Activated T-cell treated with anti-CD3 and anti-CD28 coated beads for 48 hours (primary cell): ENCODE results near the gene KPNA3.
"Not testable (repeated sequence)": the region's sequence is repeated elsewhere in the genome, so short reads cannot be mapped to it uniquely, and the experiment has no call there.

ENCODE experiments used
- DNase-seq: peaks from one replicate; pipeline ENCODE4 v3.0.0-alpha.2; 2020; ENCODE audit warnings: low read depth

Gene KPNA3

GRCh38 chr13:49746111-49746510 is 46.4 kb downstream of the KPNA3 start:
- no peak for DNase-seq

- DNase-seq: no peak
These were observed 51.6 kb downstream of the KPNA3 start for GRCh38 chr13:49740870-49741269.

- no peak for DNase-seq
These were observed 52.8 kb downstream of the KPNA3 start for GRCh38 chr13:49739498-49740187.

DNA sequence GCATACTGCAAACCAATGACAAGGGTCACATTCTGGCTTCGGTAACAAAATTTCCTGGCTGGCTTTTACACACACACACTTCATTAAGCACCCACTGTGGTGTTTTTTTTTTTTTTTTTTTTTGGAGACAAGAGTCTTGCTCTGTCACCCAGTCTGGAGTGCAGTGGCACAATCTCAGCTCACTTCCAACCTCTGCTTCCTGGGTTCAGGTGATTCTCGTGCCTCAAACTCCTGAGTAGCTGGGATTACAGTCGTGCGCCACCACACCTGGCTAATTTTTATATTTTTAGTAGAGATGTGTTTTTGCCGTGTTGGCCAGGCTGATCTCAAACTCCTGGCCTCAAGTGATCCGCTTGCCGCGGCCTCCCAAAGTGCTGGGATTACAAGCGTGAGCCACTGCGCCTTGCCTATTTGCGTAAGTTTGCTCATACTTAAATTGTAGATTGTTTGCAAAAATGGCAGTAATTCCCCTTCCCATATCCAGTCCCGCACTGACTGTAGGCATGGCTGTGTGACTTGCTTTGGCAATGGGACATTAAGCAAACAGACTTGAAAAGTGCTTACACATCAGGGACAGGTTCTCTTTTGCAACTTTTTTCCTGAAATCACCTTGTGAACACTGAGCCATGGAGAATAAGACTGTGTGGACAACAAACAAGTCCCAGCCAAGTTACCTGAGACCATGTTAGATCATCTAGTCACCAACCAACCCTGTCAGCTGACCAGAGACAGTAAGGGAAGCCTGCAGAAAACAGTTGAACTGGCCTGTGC is 59.1 kb downstream of the KPNA3 start:
- no peak for DNase-seq

- no peak for DNase-seq
These were observed 60.7 kb downstream of the KPNA3 start for GRCh38 chr13:49731766-49732165.

DNA sequence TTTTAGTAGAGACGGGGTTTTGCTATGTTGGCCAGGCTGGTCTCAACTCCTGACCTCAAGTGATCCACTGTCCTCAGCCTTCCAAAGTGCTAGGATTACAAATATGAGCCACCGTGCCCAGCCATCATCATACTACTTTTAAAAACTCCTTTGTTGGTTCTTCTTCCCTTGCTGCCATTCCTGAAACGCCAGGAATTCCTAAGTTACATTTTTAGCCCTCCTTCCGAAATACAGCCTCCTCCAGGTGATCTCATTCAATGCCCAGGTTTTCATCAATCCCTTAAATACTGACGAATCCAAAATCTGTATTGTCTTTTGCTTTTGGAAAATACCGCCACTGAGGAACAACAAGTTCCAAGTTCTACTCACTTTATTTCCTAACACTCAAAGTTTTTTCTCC is 75.9 kb downstream of the KPNA3 start:
- DNase-seq: no peak

DNA sequence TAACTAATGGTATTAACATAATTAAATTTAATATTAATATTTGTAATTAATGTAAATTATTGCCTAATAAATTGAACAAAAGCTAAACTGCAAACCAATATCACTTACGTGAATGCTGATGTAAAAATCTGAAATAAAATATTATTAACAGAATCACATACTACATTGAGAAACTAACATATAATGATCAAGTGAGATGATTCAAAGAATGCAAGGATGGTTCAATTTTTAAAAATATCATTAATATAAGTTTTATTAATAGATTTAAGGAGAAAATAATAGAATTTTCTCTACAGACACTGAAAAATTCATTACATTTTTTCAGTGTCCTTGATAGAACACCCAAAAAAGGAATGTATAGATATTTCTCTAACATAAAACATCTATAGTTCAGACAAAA is 77.7 kb downstream of the KPNA3 start:
- DNase-seq: no peak

GRCh38 chr13:49711218-49711863 is 81.1 kb downstream of the KPNA3 start:
- no peak for DNase-seq

DNA sequence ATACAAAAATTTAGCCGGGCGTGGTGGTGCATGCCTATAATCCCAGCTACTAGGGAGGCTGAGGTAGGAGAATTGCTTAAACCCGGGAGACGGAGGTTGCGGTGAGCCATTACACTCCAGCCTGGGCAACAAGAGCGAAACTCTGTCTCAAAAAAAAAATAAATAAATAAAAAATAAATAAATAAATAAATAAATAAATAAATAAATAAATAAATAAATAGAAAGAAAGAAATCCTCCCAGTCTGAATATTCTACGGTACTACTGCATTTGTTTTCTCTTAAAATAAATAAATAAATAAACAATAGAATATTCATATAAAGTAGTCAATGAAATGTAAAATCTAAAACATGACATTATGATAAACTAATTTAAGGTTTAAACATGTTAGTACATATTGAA is 88.2 kb downstream of the KPNA3 start:
- not testable (repeated sequence) for DNase-seq

- DNase-seq: no peak
These were observed 91.0 kb downstream of the KPNA3 start for GRCh38 chr13:49701491-49701890.

- DNase-seq: no peak
These were observed 95.0 kb downstream of the KPNA3 start for GRCh38 chr13:49697468-49697867.

GRCh38 chr13:49694446-49694845 is 98.0 kb downstream of the KPNA3 start:
- DNase-seq: no peak

DNA sequence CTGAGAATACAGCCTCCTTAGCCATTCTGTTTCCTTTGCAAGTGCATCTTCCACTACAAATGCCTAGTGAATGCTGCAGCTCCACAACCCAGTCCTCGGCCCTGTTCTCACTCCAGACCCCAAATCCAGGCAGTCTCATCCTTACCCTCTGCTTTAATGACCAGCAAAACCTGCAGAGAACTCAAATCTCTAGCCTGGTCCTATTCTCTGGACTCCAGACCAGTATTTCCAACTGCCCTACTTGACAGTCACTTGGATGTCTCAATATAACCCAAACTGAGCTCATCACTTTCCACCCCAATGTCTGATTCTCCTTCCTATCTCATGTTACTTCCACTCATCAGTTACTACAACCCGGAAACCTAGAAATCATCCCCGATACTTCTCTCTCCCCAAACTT is 98.6 kb downstream of the KPNA3 start:
- no peak for DNase-seq

GRCh38 chr13:49693191-49693733 is 99.2 kb downstream of the KPNA3 start:
- no peak for DNase-seq

DNA sequence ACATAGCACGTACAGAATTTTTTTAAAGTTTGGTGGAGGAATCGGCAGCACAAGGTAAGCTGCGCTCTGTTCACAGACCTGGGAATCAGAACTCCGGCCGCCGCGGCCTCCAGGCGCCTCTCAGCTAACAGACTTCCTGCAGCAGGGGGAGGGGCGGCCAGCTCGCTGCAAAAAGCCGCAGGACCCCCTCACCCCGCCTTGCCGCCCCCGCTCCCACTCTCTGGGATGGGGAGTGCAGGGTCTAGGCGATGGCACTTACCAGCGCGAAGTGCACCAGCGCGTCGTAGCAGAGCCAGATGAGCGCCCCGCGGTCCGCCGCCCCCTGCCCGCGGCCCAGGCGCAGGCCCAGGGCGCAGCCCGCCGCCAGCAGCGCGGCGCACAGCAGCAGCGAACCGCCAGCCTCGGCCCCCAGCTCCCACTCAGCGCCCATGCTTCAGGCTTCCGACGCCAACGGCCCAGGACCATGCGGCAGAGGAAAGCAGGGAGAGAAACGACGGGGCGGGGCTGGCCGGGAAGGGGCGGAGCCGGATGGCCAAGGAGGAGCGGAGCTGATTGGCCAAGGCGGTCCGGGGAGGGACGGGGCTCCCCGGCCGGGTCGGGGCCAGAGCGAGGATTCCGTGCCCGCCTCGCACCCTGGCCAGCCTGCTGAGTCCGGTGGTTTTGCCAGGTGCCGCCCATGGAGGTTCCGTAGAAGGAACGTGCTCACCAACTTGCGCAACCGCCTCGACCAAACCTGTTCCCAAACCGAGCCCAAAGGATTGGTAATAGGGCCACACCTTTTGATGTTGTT is 101.3 kb downstream of the KPNA3 start, which contains the start of gene EBPL:
Gene EBPL (minus strand): TSS at position 492 of the 790 bp plus-strand sequence. CDS start 62 bp downstream, at position 430.
- DNase-seq: peak; percentile 91

- DNase-seq: no peak
These were observed 102.1 kb downstream of the KPNA3 start for GRCh38 chr13:49690133-49690994.

GRCh38 chr13:49683489-49683888 is 109.0 kb downstream of the KPNA3 start:
- no peak for DNase-seq

DNA sequence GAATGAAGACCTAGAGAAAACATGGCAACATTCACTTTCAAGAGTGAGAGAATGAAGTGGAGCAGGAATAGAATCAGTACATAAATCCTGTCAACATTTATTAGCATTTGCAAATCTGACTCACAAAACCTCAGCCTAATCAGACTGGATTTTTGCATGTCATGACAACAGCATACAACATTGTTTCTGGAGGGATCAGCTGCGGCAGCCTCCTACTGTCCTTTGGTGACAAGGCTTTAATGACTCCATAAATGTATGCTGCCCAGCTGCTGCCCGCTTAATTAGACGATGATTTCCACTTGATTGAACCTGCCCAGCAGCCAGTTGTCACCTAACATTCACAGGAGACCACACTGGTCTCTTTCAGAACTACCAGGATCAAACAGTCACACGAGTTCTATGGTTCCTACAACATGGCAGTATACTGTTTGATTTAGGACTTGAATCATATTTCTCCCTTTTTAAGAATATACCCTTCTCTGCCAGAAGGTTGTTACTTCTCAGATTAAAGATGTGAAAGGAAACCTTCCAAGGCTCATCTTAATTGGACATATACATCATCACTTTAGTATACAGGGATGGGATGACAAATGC is 110.5 kb downstream of the KPNA3 start:
- DNase-seq: no peak

GRCh38 chr13:49679246-49679645 is 113.2 kb downstream of the KPNA3 start:
- DNase-seq: no peak

- no peak for DNase-seq
These were observed 114.1 kb downstream of the KPNA3 start for GRCh38 chr13:49678191-49678914.
